HG03196 (cell line): ENCODE measurements around the gene SYTL1.
A peak's percentile ranks its signal among the peaks of the same experiment; 100 is the strongest.
"Not testable (repeated sequence)": the region's sequence is repeated elsewhere in the genome, so short reads cannot be mapped to it uniquely, and the experiment has no call there.

ENCODE experiments used
- ATAC-seq: cut with Tn5 transposase; IDR thresholded peaks from one replicate; pipeline ENCODE4 v1.9.1; 2021; ENCODE audit not compliant: unreplicated experiment

Gene SYTL1

DNA sequence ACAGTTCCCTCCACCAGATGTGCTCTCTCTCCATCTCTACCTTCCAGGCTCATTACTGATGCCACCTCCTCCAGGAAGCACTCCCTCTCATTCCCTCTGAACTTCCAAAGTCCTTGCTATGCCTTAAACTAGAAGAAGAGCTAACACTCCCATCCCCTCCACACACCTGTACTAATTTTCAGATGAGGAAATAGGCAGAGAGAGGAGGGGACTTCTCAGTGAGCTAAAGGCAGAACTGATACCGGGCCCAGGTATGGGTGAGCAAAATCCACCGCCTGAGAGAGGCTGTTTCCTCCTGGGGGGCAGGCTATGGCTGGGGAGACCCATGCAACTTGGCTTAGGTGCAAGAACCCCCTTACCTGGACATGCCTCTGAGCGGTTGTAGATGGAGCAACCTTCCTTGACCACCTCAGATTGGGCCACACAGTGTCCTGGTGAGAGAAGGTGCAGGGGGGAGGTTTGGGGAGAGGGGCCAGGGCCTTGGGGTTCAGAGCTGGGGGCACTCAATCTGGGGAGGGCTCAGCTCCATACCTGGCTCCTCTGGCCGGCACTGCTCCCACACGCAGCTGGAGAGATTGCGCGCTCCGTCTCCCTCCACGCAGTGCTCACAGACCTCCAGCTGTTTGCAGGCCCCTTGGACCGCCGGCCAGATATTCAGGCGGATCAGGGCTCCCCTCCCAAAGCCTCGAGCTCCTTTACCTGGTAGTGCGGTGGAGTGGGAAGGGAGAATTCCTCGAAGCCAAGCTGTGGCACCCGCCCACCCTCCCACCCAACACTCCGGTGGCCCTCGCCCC is 40.3 kb downstream of the SYTL1 start:
- no peak for ATAC-seq

DNA sequence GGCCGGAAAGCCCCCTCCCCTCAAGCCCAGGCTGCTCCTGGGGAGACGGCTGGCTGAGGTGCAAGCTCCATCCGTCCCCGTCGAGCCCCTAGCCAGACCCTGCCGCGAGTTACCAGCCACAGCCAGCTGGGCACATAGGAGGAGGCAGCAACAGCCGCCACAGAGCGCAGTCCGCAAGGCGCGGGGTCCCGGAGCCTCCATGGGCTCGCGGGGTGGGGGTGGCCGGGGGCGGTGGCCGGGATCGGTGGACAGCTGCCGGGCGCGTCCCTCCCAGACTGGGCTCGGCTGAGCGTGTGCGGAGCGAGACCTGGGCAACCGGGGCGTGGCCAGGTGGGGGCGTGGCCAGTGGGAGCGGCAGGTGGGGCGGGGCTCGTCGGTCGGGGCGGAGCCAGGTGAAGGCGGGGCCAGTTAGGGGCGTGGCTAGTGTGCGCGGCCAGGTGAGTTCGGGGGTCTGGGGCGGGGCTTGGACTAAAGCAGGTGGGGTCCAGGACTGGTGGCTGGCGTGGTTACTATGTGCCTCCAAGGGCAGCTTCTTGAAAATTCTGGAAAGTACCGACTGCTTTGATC is 41.3 kb downstream of the SYTL1 start, which contains the start of gene CD164L2:
CD164L2 (minus strand) TSS at position 295 of the 567 bp plus-strand sequence; CDS start at position 201, 94 bp downstream.
- no peak for ATAC-seq

DNA sequence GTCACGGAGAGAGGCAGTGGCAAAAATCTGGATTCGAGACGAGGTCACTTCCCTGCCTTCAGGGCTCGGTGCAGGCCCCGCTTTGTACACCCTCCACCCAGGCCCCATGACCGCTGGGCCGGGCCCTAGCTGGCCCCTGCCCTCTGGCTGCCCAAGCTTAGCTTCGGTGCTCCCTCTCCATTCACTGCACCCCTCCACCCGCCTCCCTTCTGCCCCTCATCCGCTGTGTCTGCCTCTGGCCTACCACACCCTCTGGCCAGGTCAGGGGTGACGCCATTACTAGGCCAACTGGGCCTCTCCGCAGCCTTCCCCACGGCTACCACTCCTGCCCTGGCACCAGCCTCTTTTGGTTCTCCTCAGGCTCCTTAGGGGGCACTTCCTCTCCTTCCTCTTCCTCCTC is 41.8 kb downstream of the SYTL1 start:
- no peak for ATAC-seq

DNA sequence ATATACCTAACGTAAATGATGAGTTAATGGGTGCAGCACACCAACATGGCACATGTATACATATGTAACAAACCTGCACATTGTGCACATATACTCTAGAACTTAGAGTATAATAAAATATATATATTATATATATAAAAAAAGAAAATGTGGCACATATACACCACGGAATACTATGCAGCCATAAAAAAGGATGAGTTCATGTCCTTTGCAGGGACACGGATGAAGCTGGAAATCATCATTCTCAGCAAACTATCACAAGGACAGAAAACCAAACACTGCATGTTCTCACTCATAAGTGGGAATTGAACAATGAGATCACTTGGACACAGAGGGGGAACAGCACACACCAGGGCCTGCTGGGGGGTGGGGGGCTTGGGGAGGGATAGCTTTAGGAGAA is 43.0 kb downstream of the SYTL1 start:
- ATAC-seq = not testable (repeated sequence)

DNA sequence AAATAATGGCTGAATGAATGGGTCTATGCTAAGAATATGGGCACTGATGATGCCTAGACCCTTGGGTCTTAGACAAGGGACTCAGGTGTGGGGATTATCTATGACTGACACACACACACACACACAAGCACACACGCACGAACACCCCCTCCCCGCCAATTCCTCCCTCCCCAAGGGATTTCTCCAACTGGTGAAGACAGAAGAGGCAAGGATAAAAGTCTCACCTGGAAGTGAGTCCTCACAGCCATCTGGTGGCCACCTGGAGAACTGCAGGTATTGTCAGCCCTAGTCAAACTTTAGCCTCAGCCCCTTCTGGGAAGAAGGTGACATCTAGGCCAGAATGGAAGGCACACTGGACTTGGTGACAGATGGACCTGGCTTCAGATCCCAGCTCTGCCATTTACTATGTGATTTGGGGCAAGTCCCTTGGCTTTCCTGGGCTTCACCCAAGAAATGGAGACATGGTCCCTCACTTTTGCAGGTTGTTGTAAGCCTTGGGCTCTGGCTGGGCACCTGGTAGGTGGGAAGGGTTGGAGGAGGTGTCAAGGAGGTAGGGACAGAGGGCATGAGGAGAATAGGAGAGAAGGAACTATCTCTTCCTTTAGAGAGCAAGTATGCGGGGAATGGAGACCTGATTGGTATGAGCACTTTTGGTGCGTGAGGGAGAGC is 46.6 kb downstream of the SYTL1 start:
- ATAC-seq = no peak

DNA sequence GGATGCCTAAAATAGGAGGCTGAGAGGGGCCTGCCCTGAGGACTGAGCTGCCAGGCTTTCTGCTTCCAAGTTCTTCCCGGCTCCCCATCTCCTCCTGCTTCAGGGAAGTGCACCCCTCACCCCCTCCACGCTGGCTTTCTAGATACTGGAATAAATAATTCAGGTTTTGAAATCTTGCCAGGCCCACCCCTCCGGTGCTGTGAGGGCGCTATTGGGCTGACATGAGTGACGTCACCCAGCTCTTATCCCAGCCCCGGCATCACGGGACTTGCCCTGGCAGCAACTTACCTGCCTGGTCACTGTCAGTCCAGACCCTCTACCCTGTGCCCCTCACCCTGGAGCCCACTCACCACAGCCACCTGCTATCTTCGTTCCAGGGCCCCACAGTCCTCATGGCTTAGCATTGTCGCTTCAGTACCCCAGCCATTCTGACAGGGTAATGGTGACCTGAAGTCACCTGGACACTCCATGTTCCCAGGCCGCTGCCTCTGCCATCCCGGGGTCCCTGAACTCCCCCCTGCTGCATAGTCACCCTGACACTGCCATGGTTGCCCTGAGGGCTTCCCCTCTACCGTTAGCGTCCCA is 49.8 kb downstream of the SYTL1 start:
- ATAC-seq = no peak

DNA sequence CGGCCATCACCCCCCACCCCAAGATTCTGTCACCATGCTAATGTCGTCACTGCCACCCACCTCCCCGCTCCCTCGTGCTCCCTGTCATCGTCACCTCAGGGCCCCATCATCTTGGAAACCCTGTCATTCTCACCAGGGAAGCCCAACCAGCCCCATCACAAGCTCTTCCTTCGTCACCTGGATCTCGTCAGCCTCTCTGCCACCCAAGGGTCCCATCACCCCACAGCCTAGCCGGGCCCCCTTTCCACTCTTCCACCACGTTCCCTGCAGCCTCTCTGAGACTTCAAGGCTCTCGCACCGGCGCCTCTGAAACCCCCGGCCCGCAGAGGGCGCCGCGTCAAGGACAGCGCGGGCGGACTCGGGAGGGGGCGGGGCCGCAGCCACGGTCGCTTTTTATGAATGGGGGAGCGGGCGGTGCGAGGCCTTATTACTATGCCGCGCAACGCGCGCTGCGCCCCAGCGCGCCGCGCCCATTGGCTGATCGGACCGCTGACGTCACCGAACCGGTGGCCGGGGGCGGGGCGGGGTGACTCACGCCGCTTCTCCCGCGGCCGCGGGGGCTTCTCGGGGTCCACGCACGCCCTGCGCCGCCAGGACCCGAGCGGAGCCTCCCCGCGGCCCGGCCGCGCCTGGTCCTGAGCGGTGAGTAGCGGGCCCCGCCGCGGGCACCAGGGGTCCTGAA is 50.4 kb downstream of the SYTL1 start, which contains the start of gene GPR3:
GPR3 (plus strand) TSS at position 527 of the 682 bp plus-strand sequence. CDS start 1,177 bp downstream, outside the sequence.
- peak; percentile 65 for ATAC-seq

DNA sequence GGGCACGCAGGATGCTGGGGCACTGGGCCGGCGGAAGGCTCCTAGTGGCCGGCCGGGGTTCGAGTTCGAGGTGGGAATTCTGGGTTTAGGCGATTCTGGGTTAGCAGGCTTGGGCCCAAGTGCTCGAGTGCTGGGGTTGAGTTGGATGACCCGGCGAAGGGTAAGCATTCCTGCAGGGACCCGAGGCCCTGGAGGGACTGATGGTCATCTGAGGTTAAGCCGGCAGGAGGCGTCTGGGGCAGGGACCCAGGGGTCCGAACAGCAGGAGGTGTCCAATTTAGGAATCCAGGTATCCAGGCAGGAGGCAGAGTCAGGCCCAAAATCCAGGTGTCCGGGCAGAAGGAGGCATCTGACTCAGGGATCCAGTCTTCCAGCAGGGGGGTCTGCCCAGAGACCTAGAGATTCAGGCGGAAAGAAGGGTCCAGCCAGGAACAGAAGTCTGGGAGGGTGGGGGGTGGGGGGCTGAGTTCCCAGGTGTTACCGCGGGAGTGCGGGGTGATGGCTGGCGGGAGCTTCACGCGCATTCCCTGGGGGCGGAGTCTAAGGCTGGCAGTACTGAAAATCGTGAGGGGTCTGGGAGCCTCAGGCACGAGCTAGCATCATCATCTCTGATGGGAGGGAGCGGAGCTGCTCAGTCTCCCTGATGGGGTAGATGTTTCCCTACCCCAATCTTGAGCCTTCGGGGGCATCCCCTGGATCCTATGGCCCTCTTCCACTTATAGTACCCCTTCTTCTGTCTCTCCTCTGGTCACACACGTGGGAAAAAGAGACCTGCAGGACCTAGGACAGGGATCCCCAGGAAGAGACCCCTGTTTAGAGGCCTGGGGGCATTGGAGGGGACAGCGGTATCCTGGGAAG is 51.2 kb downstream of the SYTL1 start:
- no peak for ATAC-seq

DNA sequence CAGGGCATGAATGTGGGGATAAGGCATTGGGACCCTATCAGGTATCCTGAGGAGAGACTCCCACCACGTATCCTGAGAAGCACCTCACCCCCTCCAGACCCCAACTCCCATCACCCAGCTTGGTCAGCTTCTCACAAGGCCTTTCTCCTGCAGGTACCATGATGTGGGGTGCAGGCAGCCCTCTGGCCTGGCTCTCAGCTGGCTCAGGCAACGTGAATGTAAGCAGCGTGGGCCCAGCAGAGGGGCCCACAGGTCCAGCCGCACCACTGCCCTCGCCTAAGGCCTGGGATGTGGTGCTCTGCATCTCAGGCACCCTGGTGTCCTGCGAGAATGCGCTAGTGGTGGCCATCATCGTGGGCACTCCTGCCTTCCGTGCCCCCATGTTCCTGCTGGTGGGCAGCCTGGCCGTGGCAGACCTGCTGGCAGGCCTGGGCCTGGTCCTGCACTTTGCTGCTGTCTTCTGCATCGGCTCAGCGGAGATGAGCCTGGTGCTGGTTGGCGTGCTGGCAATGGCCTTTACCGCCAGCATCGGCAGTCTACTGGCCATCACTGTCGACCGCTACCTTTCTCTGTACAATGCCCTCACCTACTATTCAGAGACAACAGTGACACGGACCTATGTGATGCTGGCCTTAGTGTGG is 51.9 kb downstream of the SYTL1 start:
- no peak for ATAC-seq

DNA sequence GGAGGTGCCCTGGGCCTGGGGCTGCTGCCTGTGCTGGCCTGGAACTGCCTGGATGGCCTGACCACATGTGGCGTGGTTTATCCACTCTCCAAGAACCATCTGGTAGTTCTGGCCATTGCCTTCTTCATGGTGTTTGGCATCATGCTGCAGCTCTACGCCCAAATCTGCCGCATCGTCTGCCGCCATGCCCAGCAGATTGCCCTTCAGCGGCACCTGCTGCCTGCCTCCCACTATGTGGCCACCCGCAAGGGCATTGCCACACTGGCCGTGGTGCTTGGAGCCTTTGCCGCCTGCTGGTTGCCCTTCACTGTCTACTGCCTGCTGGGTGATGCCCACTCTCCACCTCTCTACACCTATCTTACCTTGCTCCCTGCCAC is 52.4 kb downstream of the SYTL1 start:
- no peak for ATAC-seq

DNA sequence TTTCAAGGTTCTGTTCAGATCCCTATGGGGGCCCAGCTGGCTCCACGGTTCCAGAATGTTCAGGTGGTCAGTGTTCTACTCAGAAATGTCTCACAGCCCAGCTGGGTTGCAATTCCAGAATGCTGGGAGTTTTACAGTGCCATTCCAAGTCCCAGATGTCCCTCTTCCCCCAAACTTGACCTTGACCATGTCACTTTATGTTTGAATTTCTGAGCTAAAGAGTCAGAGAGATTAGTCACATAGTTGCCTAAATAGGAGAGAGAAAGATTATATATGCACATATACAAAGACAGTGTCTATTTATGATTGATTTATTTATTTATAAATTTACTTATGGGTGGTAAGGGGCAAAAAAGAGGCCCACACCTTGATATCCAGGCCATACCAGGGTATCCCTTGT is 53.1 kb downstream of the SYTL1 start:
- no peak for ATAC-seq

DNA sequence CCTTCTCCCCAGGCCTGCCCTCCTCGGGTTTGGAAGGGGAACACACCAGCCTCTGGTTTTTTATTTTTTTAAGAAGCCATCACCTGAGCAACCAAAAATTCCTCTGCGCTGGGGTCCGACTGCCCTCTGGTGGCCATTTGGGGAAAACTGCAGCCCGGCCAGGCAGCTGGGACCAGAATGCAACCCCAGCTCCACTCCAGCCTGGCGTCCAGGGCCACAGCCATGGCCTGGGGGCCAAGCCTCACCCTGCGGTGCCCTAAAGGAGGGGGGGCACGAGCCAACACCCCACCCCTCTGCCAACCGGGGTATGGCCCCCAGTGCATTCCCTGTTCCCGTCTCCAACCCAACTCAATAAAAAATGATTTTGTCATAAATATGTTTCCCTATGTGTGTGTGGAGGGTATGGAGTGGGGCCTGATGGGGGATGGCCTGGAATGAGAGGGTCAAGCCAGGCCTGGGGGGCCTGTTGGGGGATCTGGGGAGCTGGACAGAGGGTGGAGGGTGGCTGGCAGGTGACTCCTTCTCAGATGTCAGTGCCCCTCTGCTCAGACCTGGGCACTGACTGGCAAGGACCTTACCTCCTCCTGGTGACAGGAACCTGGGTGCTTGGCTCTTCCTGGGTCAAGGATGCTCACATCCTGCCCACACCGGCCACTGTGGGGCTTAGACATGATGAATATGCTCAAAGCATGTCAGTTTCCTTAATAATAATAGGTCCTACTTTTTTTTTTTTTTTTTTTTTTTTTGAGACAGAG is 53.8 kb downstream of the SYTL1 start:
- no peak for ATAC-seq

DNA sequence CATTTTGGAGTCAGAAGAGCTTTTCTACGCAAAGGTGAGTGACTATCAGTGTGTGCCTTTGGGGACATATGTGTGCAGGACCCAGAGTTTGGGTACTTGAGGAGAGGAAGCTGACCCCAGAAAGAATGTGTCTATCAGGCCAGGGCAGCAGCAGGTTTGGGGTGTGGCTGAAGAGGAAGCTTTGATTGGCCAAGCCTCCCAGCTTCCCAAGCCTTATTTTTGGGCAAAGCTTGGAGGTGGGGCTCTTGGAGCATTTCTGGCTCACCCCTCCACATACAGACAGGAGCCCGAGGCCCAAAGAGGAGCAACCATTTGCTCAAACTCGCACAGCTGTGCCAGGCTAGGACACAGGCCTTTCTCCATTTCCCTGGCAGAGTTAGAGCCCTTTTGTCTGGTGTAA is 55.3 kb downstream of the SYTL1 start:
- ATAC-seq = no peak

DNA sequence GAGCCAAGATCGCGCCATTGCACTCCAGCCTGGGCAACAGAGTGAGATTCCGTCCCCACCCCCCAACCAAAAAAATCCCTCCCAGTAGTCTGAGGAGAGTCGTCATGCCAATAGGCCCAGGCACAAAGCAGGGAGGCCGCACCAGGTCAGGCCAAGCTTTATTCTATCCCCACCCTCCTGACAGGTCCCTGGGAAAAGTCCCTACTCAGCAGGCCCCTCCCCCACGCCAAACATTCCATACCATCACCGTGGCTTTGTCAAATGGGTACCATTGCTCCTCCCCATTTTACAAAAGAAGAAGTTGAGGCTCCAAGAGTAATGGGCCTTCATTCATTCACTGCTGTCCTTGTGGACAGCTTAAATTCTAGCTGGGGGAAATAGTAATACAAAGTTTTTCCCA is 55.9 kb downstream of the SYTL1 start:
- no peak for ATAC-seq

DNA sequence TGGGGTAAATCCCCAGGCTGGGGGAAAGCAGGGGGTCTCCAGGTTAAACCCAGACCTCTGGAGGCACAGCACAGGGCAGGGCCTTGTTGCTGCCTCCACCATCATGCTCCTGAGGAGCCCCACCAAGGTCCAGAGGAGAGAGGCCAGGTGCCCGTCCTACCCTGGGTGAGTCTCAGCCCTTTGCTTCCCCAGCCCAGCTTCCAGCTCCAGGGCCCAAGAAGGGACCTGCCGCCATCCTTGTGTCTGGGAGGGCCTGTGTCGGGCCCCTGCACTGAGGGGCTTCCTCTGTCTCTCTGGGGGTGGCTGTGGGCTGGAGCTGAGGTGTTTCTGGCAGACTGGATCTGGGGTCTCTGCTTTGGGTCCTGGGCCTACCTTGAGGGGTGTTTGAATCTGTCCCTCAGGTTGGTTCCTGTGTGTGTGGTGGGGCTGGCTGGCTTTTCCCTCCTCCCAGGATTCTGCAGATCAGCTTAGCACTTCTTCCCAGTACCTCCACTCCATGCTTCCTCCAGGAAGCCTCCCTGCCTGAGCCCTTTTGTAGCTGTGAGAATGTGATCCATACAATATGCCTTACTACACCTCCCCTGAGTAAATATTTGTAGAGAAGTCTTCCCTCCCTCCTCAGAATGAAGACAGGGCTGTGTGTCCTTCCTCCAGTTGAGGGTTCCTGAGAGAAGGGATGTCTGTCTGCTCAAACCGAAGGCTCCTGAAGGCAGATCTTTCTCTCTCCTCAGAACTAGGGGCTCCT is 56.8 kb downstream of the SYTL1 start:
- ATAC-seq = no peak

DNA sequence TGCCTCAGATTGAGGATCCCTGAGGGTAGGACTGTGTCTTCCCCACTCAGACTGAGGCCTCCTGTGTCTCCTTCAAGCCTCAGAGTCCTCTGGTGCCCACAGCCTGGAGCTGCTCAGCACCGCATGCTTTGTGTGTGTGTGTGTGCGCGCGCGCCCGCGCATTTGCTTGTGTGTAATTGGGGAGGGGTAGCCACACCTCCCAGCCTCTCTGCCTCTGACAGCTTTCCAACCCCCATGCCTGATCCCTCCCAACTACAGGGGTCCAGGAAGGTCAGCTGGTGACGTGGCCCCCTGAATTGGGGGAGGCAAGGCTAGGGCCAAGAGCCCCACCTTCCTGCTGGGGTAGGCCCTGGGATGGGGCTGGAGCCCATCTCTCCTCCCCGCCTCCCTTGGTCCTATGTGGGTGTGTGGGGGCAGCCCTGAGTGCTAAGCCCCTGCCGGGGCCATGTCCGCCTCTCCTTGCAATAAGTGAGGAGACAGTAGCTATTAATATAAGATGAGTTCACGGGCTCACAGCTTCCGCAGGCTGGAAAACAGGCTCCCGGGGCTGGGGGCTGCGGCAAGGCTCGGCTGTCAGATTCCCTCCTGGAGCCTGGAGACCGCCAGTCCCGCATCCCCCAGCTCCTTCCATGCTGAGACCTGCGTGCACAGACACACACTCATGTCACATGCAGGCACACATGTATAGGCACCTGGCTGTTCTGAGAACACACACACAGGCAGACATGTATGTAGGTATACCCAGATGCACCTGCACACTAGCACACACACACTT is 57.6 kb downstream of the SYTL1 start:
- ATAC-seq = no peak
